ENCODE measurements around the gene TUFT1.

TUFT1 gene

GRCh38 chr1:151570819-151571218, 30.7 kb downstream of the TUFT1 start:
- TF ChIP-seq CTCF (IDR thresholded peaks at IDR 0.05; ENCODE audit: control insufficient read depth, extremely low read depth, insufficient read depth) = no peak
- DNase-seq (ENCODE audit: low read depth) = no peak
- no peak overlapping the region for H3K4me3 ChIP-seq (ENCODE audit: low read depth, low read length)

GRCh38 chr1:151574575-151575529, 34.7 kb downstream of the TUFT1 start:
- no peak for TF ChIP-seq CTCF (IDR thresholded peaks at IDR 0.05; ENCODE audit: control insufficient read depth, extremely low read depth, insufficient read depth)
- H3K4me3 ChIP-seq (ENCODE audit: low read depth, low read length) = no peak overlapping the region
- no peak for DNase-seq (ENCODE audit: low read depth)

- no peak overlapping the region for H3K4me3 ChIP-seq (ENCODE audit: low read depth, low read length)
- no peak for DNase-seq (ENCODE audit: low read depth)
- TF ChIP-seq CTCF (IDR thresholded peaks at IDR 0.05; ENCODE audit: control insufficient read depth, extremely low read depth, insufficient read depth) = no peak
Measured at GRCh38 chr1:151577173-151577572, 37.1 kb downstream of the TUFT1 start.

GRCh38 chr1:151578941-151579340, 38.8 kb downstream of the TUFT1 start:
- no peak for TF ChIP-seq CTCF (IDR thresholded peaks at IDR 0.05; ENCODE audit: control insufficient read depth, extremely low read depth, insufficient read depth)
- no peak for DNase-seq (ENCODE audit: low read depth)
- no peak overlapping the region for H3K4me3 ChIP-seq (ENCODE audit: low read depth, low read length)

- TF ChIP-seq CTCF (IDR thresholded peaks at IDR 0.05; ENCODE audit: control insufficient read depth, extremely low read depth, insufficient read depth) = no peak
- DNase-seq (ENCODE audit: low read depth) = no peak
- H3K4me3 ChIP-seq (ENCODE audit: low read depth, low read length) = no peak overlapping the region
Measured at GRCh38 chr1:151579436-151580225, 39.5 kb downstream of the TUFT1 start.

GRCh38 chr1:151581451-151581850, 41.3 kb downstream of the TUFT1 start:
- no peak for TF ChIP-seq CTCF (IDR thresholded peaks at IDR 0.05; ENCODE audit: control insufficient read depth, extremely low read depth, insufficient read depth)
- H3K4me3 ChIP-seq (ENCODE audit: low read depth, low read length) = no peak overlapping the region
- no peak for DNase-seq (ENCODE audit: low read depth)
